H9 (cell line): ENCODE measurements around the gene LRRC14B. TPM values are rescaled to one million over a fixed set of nuclear protein-coding genes. Genes with fewer than 3 reads are reported as not detected.

Source experiments
- DNase-seq: peaks from one replicate; pipeline ENCODE4 v3.0.0-alpha.2; 2017
- H2AFZ ChIP-seq: one replicate; pipeline ENCODE4 v1.6.1; 2013; ENCODE audit warnings: mild to moderate bottlenecking, low read length, control low read depth, moderate library complexity
- H2AK5ac ChIP-seq: 2 replicates; pipeline ENCODE4 v1.6.1; 2013; ENCODE audit warnings: low read length, control low read depth, mixed read lengths; ENCODE audit not compliant: insufficient read length
- H2BK120ac ChIP-seq: one replicate; pipeline ENCODE4 v1.6.1; 2013; ENCODE audit warnings: low read depth, mild to moderate bottlenecking, low read length, control low read depth, inconsistent platforms; ENCODE audit not compliant: poor library complexity, severe bottlenecking
- H2BK12ac ChIP-seq: 2 replicates; pipeline ENCODE4 v1.6.1; 2013; ENCODE audit warnings: low read length, control low read depth, mixed read lengths, low read depth; ENCODE audit not compliant: insufficient read length
- H2BK15ac ChIP-seq: 2 replicates; pipeline ENCODE4 v1.6.1; 2013; ENCODE audit warnings: low read depth, low read length, control low read depth
- H2BK20ac ChIP-seq: one replicate; pipeline ENCODE4 v1.6.1; 2013; ENCODE audit warnings: low read depth, mild to moderate bottlenecking, low read length, control low read depth, inconsistent platforms; ENCODE audit not compliant: poor library complexity, severe bottlenecking
- H2BK5ac ChIP-seq: 2 replicates; pipeline ENCODE4 v1.6.1; 2013; ENCODE audit warnings: low read length, control low read depth, mixed read lengths; ENCODE audit not compliant: insufficient read length
- H3K14ac ChIP-seq: 2 replicates; pipeline ENCODE4 v1.6.1; 2013; ENCODE audit warnings: low read length, control low read depth; ENCODE audit not compliant: insufficient read depth
- H3K18ac ChIP-seq: 2 replicates; pipeline ENCODE4 v1.6.1; 2013; ENCODE audit warnings: low read depth, mild to moderate bottlenecking, mixed read lengths, low read length, control low read depth; ENCODE audit not compliant: insufficient read length
- H3K23ac ChIP-seq: 2 replicates; pipeline ENCODE4 v1.6.1; 2013; ENCODE audit warnings: low read length, control low read depth, mixed read lengths, low read depth; ENCODE audit not compliant: insufficient read length
- H3K23me2 ChIP-seq: 2 replicates; pipeline ENCODE4 v1.6.1; 2013; ENCODE audit warnings: low read depth, mild to moderate bottlenecking, mixed read lengths, low read length, control low read depth; ENCODE audit not compliant: insufficient read length, poor library complexity, severe bottlenecking
- H3K27ac ChIP-seq: 2 replicates; pipeline ENCODE4 v1.5.1; 2013; ENCODE audit warnings: low read length, control low read depth, mixed read lengths, low read depth; ENCODE audit not compliant: insufficient read length
- H3K27me3 ChIP-seq: 2 replicates; pipeline ENCODE4 v1.6.1; 2013; ENCODE audit warnings: low read length, control low read depth, inconsistent platforms; ENCODE audit not compliant: insufficient read depth
- H3K4ac ChIP-seq: 2 replicates; pipeline ENCODE4 v1.6.1; 2013; ENCODE audit warnings: low read depth, mild to moderate bottlenecking, control low read depth, inconsistent platforms, low read length, moderate library complexity
- H3K4me1 ChIP-seq: 2 replicates; pipeline ENCODE4 v1.6.1; 2013; ENCODE audit warnings: low read length, control low read depth, inconsistent platforms; ENCODE audit not compliant: insufficient read depth
- H3K4me2 ChIP-seq: 2 replicates; pipeline ENCODE4 v1.6.1; 2013; ENCODE audit warnings: low read length, control low read depth, mixed read lengths; ENCODE audit not compliant: insufficient read length, insufficient read depth
- H3K56ac ChIP-seq: 2 replicates; pipeline ENCODE4 v1.6.1; 2013; ENCODE audit warnings: low read depth, mild to moderate bottlenecking, mixed read lengths, low read length, control low read depth; ENCODE audit not compliant: insufficient read length
- H3K79me1 ChIP-seq: 2 replicates; pipeline ENCODE4 v1.6.1; 2013; ENCODE audit warnings: low read depth, mild to moderate bottlenecking, moderate library complexity, low read length, control low read depth, inconsistent platforms; ENCODE audit not compliant: insufficient read depth, poor library complexity, severe bottlenecking
- H3K79me2 ChIP-seq: 2 replicates; pipeline ENCODE4 v1.6.1; 2013; ENCODE audit warnings: low read length, control low read depth, inconsistent platforms; ENCODE audit not compliant: insufficient read depth
- H3K9ac ChIP-seq: 2 replicates; pipeline ENCODE4 v1.6.1; 2013; ENCODE audit warnings: low read length, control low read depth, mixed read lengths; ENCODE audit not compliant: insufficient read length; ENCODE audit errors: extremely low read depth
- H3K9me3 ChIP-seq: one replicate; pipeline ENCODE4 v1.6.1; 2013; ENCODE audit warnings: low read depth, low read length, inconsistent platforms; ENCODE audit not compliant: control insufficient read depth
- H3T11ph ChIP-seq: one replicate; pipeline ENCODE4 v1.6.1; 2013; ENCODE audit warnings: mild to moderate bottlenecking, low read length, control low read depth, inconsistent platforms
- H4K20me1 ChIP-seq: one replicate; pipeline ENCODE4 v1.6.1; 2013; ENCODE audit not compliant: control insufficient read depth, insufficient read length, insufficient read depth
- H4K5ac ChIP-seq: 2 replicates; pipeline ENCODE4 v1.6.1; 2013; ENCODE audit warnings: low read depth, mild to moderate bottlenecking, mixed read lengths, low read length, control low read depth; ENCODE audit not compliant: insufficient read length
- H4K8ac ChIP-seq: replicated peaks from 2 replicates; pipeline ENCODE4 v1.6.1; 2013; ENCODE audit warnings: low read length, control low read depth, mixed read lengths, low read depth; ENCODE audit not compliant: insufficient read length
- H4K91ac ChIP-seq: 2 replicates; pipeline ENCODE4 v1.6.1; 2013; ENCODE audit warnings: low read depth, mild to moderate bottlenecking, moderate library complexity, mixed read lengths, low read length, control low read depth; ENCODE audit not compliant: insufficient read length
- H3K27ac Mint-ChIP-seq, 3 experiments: 2 replicates in 2 of 3; 3 replicates in 1 of 3; pipeline ENCODE4 v1.8.0; 2020 to 2021; ENCODE audit warnings: mixed read lengths in 3 of 3, mild to moderate bottlenecking in 1 of 3, moderate library complexity in 1 of 3
- H3K27me3 Mint-ChIP-seq: 2 replicates; pipeline ENCODE4 v1.8.0; 2021; ENCODE audit warnings: low read depth, mild to moderate bottlenecking, moderate library complexity, mixed read lengths
- H3K36me3 Mint-ChIP-seq, 3 experiments: 2 replicates in 2 of 3; 3 replicates in 1 of 3; pipeline ENCODE4 v1.8.0; 2020 to 2021; ENCODE audit warnings: low read depth in 3 of 3, mixed read lengths in 3 of 3; ENCODE audit not compliant: insufficient read depth in 1 of 3
- H3K4me1 Mint-ChIP-seq, 2 experiments: 2 replicates each; pipeline ENCODE4 v1.8.0; 2020; ENCODE audit warnings: mixed read lengths in 2 of 2
- H3K4me3 Mint-ChIP-seq, 2 experiments: 2 replicates in 1 of 2; 3 replicates in 1 of 2; pipeline ENCODE4 v1.8.0; 2020 to 2021; ENCODE audit warnings: mild to moderate bottlenecking in 2 of 2, mixed read lengths in 2 of 2, moderate library complexity in 1 of 2
- H3K9me3 Mint-ChIP-seq, 2 experiments: 2 replicates in 1 of 2; 3 replicates in 1 of 2; pipeline ENCODE4 v1.8.0; 2020; ENCODE audit warnings: mild to moderate bottlenecking in 2 of 2, mixed read lengths in 2 of 2, moderate library complexity in 1 of 2
- WGBS: extraction: QIAGEN DNeasy Blood & Tissue Kit; methylation state at CpG from one replicate; pipeline ENCODE4 v1.1.7; 2013; ENCODE audit warnings: missing lambda C conversion rate, low lambda C conversion rate, mixed read lengths; ENCODE audit not compliant: insufficient read length; ENCODE audit errors: extremely low coverage; 5-methylcytosine and 5-hydroxymethylcytosine counted together
- total RNA-seq: library from RNA; stranded (reverse); gene quantifications from 2 replicates; pipeline ENCODE4 v1.2.1, GENCODE V29; 2021
- TF ChIP-seq, protein P1 (sequence below): fragments of 200-600 bp; sonication (generic); conservative IDR thresholded peaks from 3 replicates; pipeline ENCODE4 v1.8.0; 2021; ENCODE audit warnings: antibody characterized with exemption, mild to moderate bottlenecking

The LRRC14B gene
- total RNA-seq, 1 experiment from 2014 or later: not detected

DNA sequence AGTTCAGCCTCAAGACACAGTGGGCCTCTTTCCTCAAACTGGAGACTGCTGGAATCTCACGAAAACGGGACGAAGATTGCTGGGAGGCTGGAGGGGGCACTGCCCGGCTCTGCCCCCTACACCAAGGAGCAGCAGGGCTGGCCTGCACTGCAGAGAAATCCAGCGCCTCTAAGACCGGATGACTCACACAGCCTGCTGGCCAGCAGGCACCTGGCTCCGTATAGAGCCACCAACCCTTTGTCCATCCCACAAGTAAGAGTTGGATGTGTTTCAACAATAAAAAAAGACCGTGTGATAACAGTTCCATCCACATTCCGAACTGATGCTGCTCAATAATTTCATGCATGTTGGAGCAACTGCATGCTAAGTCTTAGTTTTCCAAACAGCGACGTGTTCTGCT lies 15.1 kb downstream of the LRRC14B start:
- Histone ChIP-seq H3K23ac (no peak overlapping the region), H3T11ph (no peak overlapping the region), H3K4me2 (no peak overlapping the region), H3K23me2 (no peaks in the 10 kb centered on the region), H4K91ac (no peak overlapping the region), H4K20me1 (no peaks in the 10 kb centered on the region), H3K56ac (no peak overlapping the region), H3K27me3 (no peaks in the 10 kb centered on the region), H3K27ac (no peak overlapping the region), H2BK12ac (no peak overlapping the region), H2BK120ac (no peak overlapping the region), H2AK5ac (no peak overlapping the region), H4K8ac (no peak overlapping the region), H3K4me1 (peaks cover 3% of the 10 kb centered on the region; the same call in 1 of the 2 replicates), H3K14ac (no peak overlapping the region), H3K4ac (no peak overlapping the region), H3K18ac (no peak overlapping the region), H3K79me2 (peaks cover 6% of the 10 kb centered on the region), H2BK20ac (no peak overlapping the region), H2BK15ac (no peak overlapping the region), H4K5ac (no peak overlapping the region), H2BK5ac (no peak overlapping the region), H2AFZ (no peak overlapping the region), H3K9me3 (no peaks in the 10 kb centered on the region), H3K9ac (no peak overlapping the region), H3K79me1 (peaks cover 15% of the 10 kb centered on the region)
- TF ChIP-seq, protein P1, sequence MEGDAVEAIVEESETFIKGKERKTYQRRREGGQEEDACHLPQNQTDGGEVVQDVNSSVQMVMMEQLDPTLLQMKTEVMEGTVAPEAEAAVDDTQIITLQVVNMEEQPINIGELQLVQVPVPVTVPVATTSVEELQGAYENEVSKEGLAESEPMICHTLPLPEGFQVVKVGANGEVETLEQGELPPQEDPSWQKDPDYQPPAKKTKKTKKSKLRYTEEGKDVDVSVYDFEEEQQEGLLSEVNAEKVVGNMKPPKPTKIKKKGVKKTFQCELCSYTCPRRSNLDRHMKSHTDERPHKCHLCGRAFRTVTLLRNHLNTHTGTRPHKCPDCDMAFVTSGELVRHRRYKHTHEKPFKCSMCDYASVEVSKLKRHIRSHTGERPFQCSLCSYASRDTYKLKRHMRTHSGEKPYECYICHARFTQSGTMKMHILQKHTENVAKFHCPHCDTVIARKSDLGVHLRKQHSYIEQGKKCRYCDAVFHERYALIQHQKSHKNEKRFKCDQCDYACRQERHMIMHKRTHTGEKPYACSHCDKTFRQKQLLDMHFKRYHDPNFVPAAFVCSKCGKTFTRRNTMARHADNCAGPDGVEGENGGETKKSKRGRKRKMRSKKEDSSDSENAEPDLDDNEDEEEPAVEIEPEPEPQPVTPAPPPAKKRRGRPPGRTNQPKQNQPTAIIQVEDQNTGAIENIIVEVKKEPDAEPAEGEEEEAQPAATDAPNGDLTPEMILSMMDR: no peak
- DNase-seq: no peak
- Mint-ChIP-seq H3K27me3 (no peaks in the 10 kb centered on the region), H3K4me1 (peaks cover 11 to 14% of the 10 kb centered on the region in 2 experiments), H3K27ac (no peak overlapping the region), H3K4me3 (no peak overlapping the region), H3K36me3 (peaks cover 4 to 31% (median 27%) of the 10 kb centered on the region in 3 experiments; a peak in 6 of 7 replicates), H3K9me3 (no peaks in the 10 kb centered on the region)
- whole genome bisulfite sequencing: no CpG with 5 or more reads among the region's 11 CpGs
